Erythroblast (primary cell): ENCODE results near the gene GPHN.

Experiments
- GATA1 ChIP-seq: IDR thresholded peaks from 2 replicates; pipeline ENCODE4 v1.6.1; 2011; ENCODE audit warnings: low read depth, mild to moderate bottlenecking, control low read depth, low read length, moderate library complexity
- POLR2A ChIP-seq: IDR thresholded peaks from 2 replicates; pipeline ENCODE4 v1.6.1; 2011; ENCODE audit warnings: mild to moderate bottlenecking, low read length

DNA sequence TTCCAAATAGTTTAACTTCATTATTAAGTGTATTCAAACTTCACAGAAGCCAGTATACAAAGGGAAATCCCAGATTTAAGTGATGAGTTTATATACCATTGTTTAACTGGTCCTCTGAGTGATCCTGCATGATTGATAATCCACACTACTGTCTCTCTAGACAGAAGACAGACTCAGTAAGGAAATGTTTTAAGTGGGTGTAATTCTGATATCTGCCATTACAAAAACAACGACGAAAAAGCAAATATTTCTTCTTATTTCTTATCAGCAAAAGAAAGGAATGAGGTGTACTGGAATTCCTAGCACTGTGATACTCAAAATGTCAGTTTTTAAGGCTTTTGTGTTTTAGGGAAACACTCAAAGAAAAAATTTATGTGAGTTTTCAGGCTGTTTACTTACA lies 127.5 kb downstream of the GPHN start:
- TF ChIP-seq POLR2A: no peak
- TF ChIP-seq GATA1: no peak
